ENCODE measurements around the gene RIPOR3.

RIPOR3 gene

GRCh38 chr20:50719328-50719727 is 28.0 kb upstream of the RIPOR3 start:
- Histone ChIP-seq H3K27me3 (ENCODE audit: insufficient read depth, poor library complexity, severe bottlenecking) (no peaks in the 10 kb centered on the region), H3K4me3 (replicated peaks; ENCODE audit: insufficient read depth, low read length) (no peak overlapping the region), H3K27ac (replicated peaks) (no peak overlapping the region)
- DNase-seq (ENCODE audit: low read depth in 1 of 2, low spot score in 1 of 2), result no peak
- TF ChIP-seq REST (IDR thresholded peaks at IDR 0.05; ENCODE audit: insufficient replicate concordance, low read depth), result no peak
- TF ChIP-seq CTCF (IDR thresholded peaks at IDR 0.05; ENCODE audit: insufficient read depth, low read length), result no peak
- no peak for TF ChIP-seq POLR2AphosphoS5 (IDR thresholded peaks at IDR 0.05; ENCODE audit: low read depth)
- no peak for TF ChIP-seq SPI1 (IDR thresholded peaks at IDR 0.05; ENCODE audit: borderline replicate concordance, low read depth)
- no peak for TF ChIP-seq GABPA (IDR thresholded peaks at IDR 0.05; ENCODE audit: low read depth)

GRCh38 chr20:50717974-50718761 is 26.8 kb upstream of the RIPOR3 start:
- Histone ChIP-seq H3K27ac (replicated peaks) (no peak overlapping the region), H3K4me3 (replicated peaks; ENCODE audit: insufficient read depth, low read length) (no peak overlapping the region), H3K27me3 (ENCODE audit: insufficient read depth, poor library complexity, severe bottlenecking) (no peaks in the 10 kb centered on the region)
- TF ChIP-seq CTCF (IDR thresholded peaks at IDR 0.05; ENCODE audit: insufficient read depth, low read length), result no peak
- TF ChIP-seq POLR2AphosphoS5 (IDR thresholded peaks at IDR 0.05; ENCODE audit: low read depth), result no peak
- no peak for TF ChIP-seq REST (IDR thresholded peaks at IDR 0.05; ENCODE audit: insufficient replicate concordance, low read depth)
- no peak for TF ChIP-seq GABPA (IDR thresholded peaks at IDR 0.05; ENCODE audit: low read depth)
- no peak for DNase-seq (ENCODE audit: low read depth in 1 of 2, low spot score in 1 of 2)

- Histone ChIP-seq H3K4me3 (replicated peaks; ENCODE audit: insufficient read depth, low read length) (no peak overlapping the region), H3K27ac (replicated peaks) (no peak overlapping the region), H3K27me3 (ENCODE audit: insufficient read depth, poor library complexity, severe bottlenecking) (no peaks in the 10 kb centered on the region)
- DNase-seq (ENCODE audit: low read depth in 1 of 2, low spot score in 1 of 2), result no peak
- TF ChIP-seq SPI1 (IDR thresholded peaks at IDR 0.05; ENCODE audit: borderline replicate concordance, low read depth) (no peak), CTCF (IDR thresholded peaks at IDR 0.05; ENCODE audit: insufficient read depth, low read length) (no peak), POLR2AphosphoS5 (IDR thresholded peaks at IDR 0.05; ENCODE audit: low read depth) (no peak), GABPA (IDR thresholded peaks at IDR 0.05; ENCODE audit: low read depth) (no peak), REST (IDR thresholded peaks at IDR 0.05; ENCODE audit: insufficient replicate concordance, low read depth) (no peak)
Measured at GRCh38 chr20:50717312-50717711, 26.0 kb upstream of the RIPOR3 start.
